IMR-90 (cell line): ENCODE data around the gene WDR89. TPM values are rescaled to one million over a fixed set of nuclear protein-coding genes. Genes with fewer than 3 reads are reported as not detected.

Experiments
- ATAC-seq: fragments of 200-7000 bp; cut with Tn5 transposase; 2 replicates; pipeline ENCODE4 v1.9.1; 2020; ENCODE audit warnings: low read depth, mild to moderate bottlenecking, moderate library complexity
- BruUV-seq: library from RNA; stranded (reverse); fragments of 400-500 nt; replicated peaks from 2 replicates; lab custom pipeline; 2021; lab: Mats Ljungman, UMichigan
- CTCF ChIA-PET: fragments of 300-600 bp; formaldehyde crosslinking; extraction: SDS; loops from one replicate; lab custom pipeline; 2021; ENCODE audit warnings: antibody characterized with exemption; lab: Yijun Ruan, JAX
- POLR2A ChIA-PET: fragments of 300-600 bp; sonication (Branson Sonifier 250); formaldehyde crosslinking; loops from one replicate; lab custom pipeline; 2022; ENCODE audit warnings: antibody characterized with exemption; ENCODE audit not compliant: unreplicated experiment; lab: Charles Lee
- DNase-seq: peaks from one replicate; pipeline ENCODE4 v3.0.0; 2013
- H2AFZ ChIP-seq: replicated peaks from 2 replicates; pipeline ENCODE3; 2013; ENCODE audit warnings: low read length, mild to moderate bottlenecking; ENCODE audit not compliant: poor library complexity
- H2AK5ac ChIP-seq: 2 replicates; pipeline ENCODE4 v1.6.1; 2013; ENCODE audit warnings: low read depth, low read length, inconsistent platforms
- H2AK9ac ChIP-seq: replicated peaks from 2 replicates; pipeline ENCODE3; 2013; ENCODE audit warnings: mild to moderate bottlenecking, low read depth, low read length, moderate library complexity; ENCODE audit not compliant: poor library complexity
- H2BK120ac ChIP-seq: 2 replicates; pipeline ENCODE4 v1.6.1; 2013; ENCODE audit warnings: low read depth, low read length, inconsistent platforms
- H2BK15ac ChIP-seq: 3 replicates; pipeline ENCODE4 v1.6.1; 2013; ENCODE audit warnings: low read depth, low read length, inconsistent platforms
- H2BK20ac ChIP-seq: 2 replicates; pipeline ENCODE4 v1.6.1; 2013; ENCODE audit warnings: low read depth, mild to moderate bottlenecking, inconsistent platforms, low read length, moderate library complexity
- H2BK5ac ChIP-seq: 2 replicates; pipeline ENCODE4 v1.6.1; 2013; ENCODE audit warnings: mild to moderate bottlenecking, low read depth, low read length, inconsistent platforms; ENCODE audit not compliant: poor library complexity, severe bottlenecking
- H3K14ac ChIP-seq: replicated peaks from 2 replicates; pipeline ENCODE4 v1.6.1; 2013; ENCODE audit warnings: low read depth, low read length, inconsistent platforms
- H3K18ac ChIP-seq: 2 replicates; pipeline ENCODE4 v1.6.1; 2013; ENCODE audit warnings: low read depth, low read length, control low read depth
- H3K23ac ChIP-seq: 2 replicates; pipeline ENCODE4 v1.6.1; 2013; ENCODE audit warnings: low read depth, low read length, inconsistent platforms
- H3K27ac ChIP-seq: 2 replicates; pipeline ENCODE4 v1.5.1; 2013; ENCODE audit warnings: mild to moderate bottlenecking, control low read depth, low read length; ENCODE audit not compliant: insufficient read depth
- H3K27me3 ChIP-seq: 2 replicates; pipeline ENCODE4 v1.6.1; 2013; ENCODE audit warnings: low read length; ENCODE audit not compliant: control insufficient read depth, insufficient read depth
- H3K36me3 ChIP-seq: 2 replicates; pipeline ENCODE4 v1.6.1; 2013; ENCODE audit warnings: low read length, mixed read lengths; ENCODE audit not compliant: control insufficient read depth, insufficient read depth
- H3K4ac ChIP-seq: 2 replicates; pipeline ENCODE4 v1.6.1; 2013; ENCODE audit warnings: low read depth, low read length, inconsistent platforms
- H3K4me1 ChIP-seq: 2 replicates; pipeline ENCODE4 v1.6.1; 2013; ENCODE audit warnings: low read length, mixed read lengths; ENCODE audit not compliant: control insufficient read depth, insufficient read depth
- H3K4me2 ChIP-seq: 2 replicates; pipeline ENCODE4 v1.6.1; 2013; ENCODE audit warnings: low read depth, mild to moderate bottlenecking, control low read depth, low read length, moderate library complexity
- H3K4me3 ChIP-seq: 2 replicates; pipeline ENCODE4 v1.5.1; 2013; ENCODE audit warnings: low read depth, mild to moderate bottlenecking, control low read depth, low read length, moderate library complexity; ENCODE audit not compliant: insufficient read depth
- H3K56ac ChIP-seq: 2 replicates; pipeline ENCODE4 v1.6.1; 2013; ENCODE audit warnings: low read length, inconsistent platforms; ENCODE audit not compliant: insufficient read depth; ENCODE audit errors: extremely low read depth
- H3K79me1 ChIP-seq, 2 experiments: 2 replicates each; pipeline ENCODE4 v1.6.1; 2013; ENCODE audit warnings: low read length in 2 of 2, inconsistent platforms in 1 of 2, low read depth in 1 of 2
- H3K9ac ChIP-seq: 2 replicates; pipeline ENCODE4 v1.6.1; 2013; ENCODE audit warnings: low read depth, low read length, control low read depth
- H3K9me1 ChIP-seq: 2 replicates; pipeline ENCODE4 v1.6.1; 2013; ENCODE audit warnings: low read length, inconsistent platforms; ENCODE audit not compliant: insufficient read depth
- H3K9me3 ChIP-seq: 2 replicates; pipeline ENCODE4 v1.6.1; 2013; ENCODE audit warnings: low read length; ENCODE audit not compliant: control insufficient read depth, insufficient read depth
- H4K20me1 ChIP-seq: 2 replicates; pipeline ENCODE4 v1.6.1; 2013; ENCODE audit warnings: low read length, inconsistent platforms; ENCODE audit not compliant: insufficient read depth
- H4K5ac ChIP-seq: 2 replicates; pipeline ENCODE4 v1.6.1; 2013; ENCODE audit warnings: mild to moderate bottlenecking, low read depth, low read length, control low read depth
- H4K8ac ChIP-seq, 2 experiments: 2 replicates each; pipeline ENCODE4 v1.6.1; 2013; ENCODE audit warnings: low read depth in 2 of 2, low read length in 2 of 2, control low read depth in 1 of 2, inconsistent platforms in 1 of 2
- H4K91ac ChIP-seq: 2 replicates; pipeline ENCODE4 v1.6.1; 2013; ENCODE audit warnings: low read depth, low read length, inconsistent platforms; ENCODE audit not compliant: insufficient read depth
- BHLHE40 ChIP-seq: fragments of 150-350 bp; IDR thresholded peaks from 2 replicates; pipeline ENCODE4 v1.6.1; 2016; ENCODE audit warnings: mild to moderate bottlenecking, low read depth, low read length
- CEBPB ChIP-seq: IDR thresholded peaks from 2 replicates; pipeline ENCODE4 v1.6.1; 2012; ENCODE audit warnings: low read depth, low read length, improper control_type of control experiment
- CTCF ChIP-seq: conservative IDR thresholded peaks from 2 replicates; pipeline ENCODE4 v1.5.1; 2012; ENCODE audit warnings: mild to moderate bottlenecking, low read depth, low read length, improper control_type of control experiment
- FOS ChIP-seq: fragments of 150-350 bp; IDR thresholded peaks from 2 replicates; pipeline ENCODE4 v1.6.1; 2016; ENCODE audit warnings: low read depth, low read length
- MAFK ChIP-seq: IDR thresholded peaks from 2 replicates; pipeline ENCODE4 v1.6.1; 2012; ENCODE audit warnings: low read depth, low read length, improper control_type of control experiment
- MAZ ChIP-seq: IDR thresholded peaks from 2 replicates; pipeline ENCODE4 v1.6.1; 2012; ENCODE audit warnings: low read depth, mild to moderate bottlenecking, low read length, improper control_type of control experiment, moderate library complexity, borderline replicate concordance
- POLR2A ChIP-seq: IDR thresholded peaks from 2 replicates; pipeline ENCODE4 v1.6.1; 2012; ENCODE audit warnings: mild to moderate bottlenecking, low read depth, low read length
- RAD21 ChIP-seq: IDR thresholded peaks from 2 replicates; pipeline ENCODE4 v1.6.1; 2012; ENCODE audit warnings: low read length, improper control_type of control experiment
- RCOR1 ChIP-seq: IDR thresholded peaks from 2 replicates; pipeline ENCODE4 v1.6.1; 2012; ENCODE audit warnings: mild to moderate bottlenecking, low read length, improper control_type of control experiment; ENCODE audit not compliant: insufficient replicate concordance
- RFX5 ChIP-seq: IDR thresholded peaks from 2 replicates; pipeline ENCODE4 v1.8.0; 2012; ENCODE audit warnings: low read depth, mild to moderate bottlenecking, low read length, moderate library complexity
- USF2 ChIP-seq: fragments of 150-350 bp; IDR thresholded peaks from 2 replicates; pipeline ENCODE4 v1.6.1; 2017; ENCODE audit warnings: mild to moderate bottlenecking, antibody characterized with exemption, low read length, low read depth
- WGBS, 2 experiments: methylation state at CpG; one replicate each; pipeline versions ENCODE4 v1.1.5 to v1.1.7; 2013; ENCODE audit warnings: missing lambda C conversion rate in 2 of 2; ENCODE audit not compliant: insufficient read length in 1 of 2; ENCODE audit errors: extremely low coverage in 2 of 2; 5-methylcytosine and 5-hydroxymethylcytosine counted together
- dilution Hi-C: fragments of 300-500 bp; cut with HindIII; formaldehyde crosslinking; loops from one replicate; pipeline ENCODE4 v1.14.3; 2018; ENCODE audit warnings: low sequenced_read_pairs; ENCODE audit not compliant: unreplicated experiment
- in situ Hi-C: fragments of 300-500 bp; cut with MboI; formaldehyde crosslinking; loops from 3 replicates; pipeline ENCODE4 v1.14.3; 2019; ENCODE audit warnings: low sequenced_read_pairs, inconsistent platforms, mixed read lengths
- intact Hi-C: fragments of 100-400 bp; cut with micrococcal nuclease; formaldehyde crosslinking; loops from 2 replicates; pipeline ENCODE4 v1.10.0; 2022
- polyA plus RNA-seq, 3 experiments: library from polyadenylated mRNA; depleted of rRNA; stranded (reverse); fragments of >200 nt; gene quantifications; 2 replicates each; pipeline ENCODE4 v1.2.3, GENCODE V29; 2012; ENCODE audit warnings: low replicate concordance in 1 of 3
- total RNA-seq: library from RNA; depleted of rRNA; stranded (reverse); fragments of >200 nt; gene quantifications from 2 replicates; pipeline ENCODE4 v1.2.3, GENCODE V29; 2012

The WDR89 gene
- total and polyA plus RNA-seq, 2 of the 4 experiments (the other 2 are of a cell fraction) = 4.3 to 10.2 TPM

- no CpG with 5 or more reads among the region's 3 CpGs for WGBS, 2 experiments
- dilution Hi-C loops = no loop called here
Observed at GRCh38 chr14:63689132-63689531, 47.5 kb upstream of the WDR89 start.

More at GRCh38 chr14:63689132-63689531, 47.5 kb upstream of the WDR89 start:
- H3K14ac ChIP-seq = no peak overlapping the region
- H3K27me3 ChIP-seq = no peaks in the 10 kb centered on the region
- no peak overlapping the region for H2BK20ac ChIP-seq
- H3K9me1 ChIP-seq = no peaks in the 10 kb centered on the region
- H4K8ac ChIP-seq = no peak overlapping the region
- H2BK15ac ChIP-seq = no peak overlapping the region
- BruUV-seq = no TSS peak
- POLR2A ChIA-PET = no interaction called here
- H2BK120ac ChIP-seq = no peak overlapping the region
- H3K23ac ChIP-seq = no peak overlapping the region
- no peak overlapping the region for H3K56ac ChIP-seq
- H3K4me1 ChIP-seq = no peaks in the 10 kb centered on the region
- H3K79me1 ChIP-seq = peaks cover 3 to 6% of the 10 kb centered on the region in 2 experiments; a peak in 2 of 4 replicates
- no peak overlapping the region for H2AFZ ChIP-seq
- no peak overlapping the region for H2AK9ac ChIP-seq
- no peak overlapping the region for H3K18ac ChIP-seq
- H2BK5ac ChIP-seq = no peak overlapping the region
- H2AK5ac ChIP-seq = no peak overlapping the region
- no peak overlapping the region for H3K9ac ChIP-seq
- no peaks in the 10 kb centered on the region for H3K9me3 ChIP-seq
- H4K5ac ChIP-seq = no peak overlapping the region
- no peak overlapping the region for H3K4me2 ChIP-seq
- no peak for DNase-seq
- intact Hi-C loops = no loop called here
- TF ChIP-seq RCOR1 (no peak), RFX5 (no peak), BHLHE40 (no peak), CEBPB (no peak), CTCF (no peak), USF2 (no peak), MAFK (no peak), MAZ (no peak), RAD21 (no peak), POLR2A (no peak), FOS (no peak)
- no peaks in the 10 kb centered on the region for H4K20me1 ChIP-seq
- no peak overlapping the region for H3K27ac ChIP-seq
- no peak overlapping the region for H4K91ac ChIP-seq
- CTCF ChIA-PET = no interaction called here
- peaks cover 4% of the 10 kb centered on the region for H3K36me3 ChIP-seq
- H3K4me3 ChIP-seq = no peak overlapping the region
- no peak overlapping the region for H3K4ac ChIP-seq
- ATAC-seq = no peak
- in situ Hi-C loops = no loop called here
